ENCODE data around the gene CLIC5.

The CLIC5 gene

GRCh38 chr6:45896783-45897441, 118.7 kb downstream of the CLIC5 start:
- no peak for TF ChIP-seq EP300 (IDR thresholded peaks at IDR 0.05; ENCODE audit: borderline replicate concordance)
- no peak for TF ChIP-seq FOXM1 (IDR thresholded peaks at IDR 0.05; ENCODE audit: borderline replicate concordance, low read depth)
- no peak for TF ChIP-seq ZBTB7A (IDR thresholded peaks at IDR 0.05; ENCODE audit: low read depth)
- no peak for TF ChIP-seq CEBPB (IDR thresholded peaks at IDR 0.05)
- TF ChIP-seq NFIC (IDR thresholded peaks at IDR 0.05) = no peak
- no peak for TF ChIP-seq TCF12 (IDR thresholded peaks at IDR 0.05; ENCODE audit: low read depth)
- no peak for TF ChIP-seq REST (IDR thresholded peaks at IDR 0.05; ENCODE audit: low read depth)
- TF ChIP-seq USF1 (IDR thresholded peaks at IDR 0.05) = no peak
- TF ChIP-seq EGR1 (IDR thresholded peaks at IDR 0.05) = no peak
- TF ChIP-seq YY1 (IDR thresholded peaks at IDR 0.05; ENCODE audit: low read depth) = no peak
- TF ChIP-seq CREB1 (IDR thresholded peaks at IDR 0.05; ENCODE audit: low read depth) = no peak
- no peak for TF ChIP-seq TAF1 (IDR thresholded peaks at IDR 0.05; ENCODE audit: low read depth)
- TF ChIP-seq RAD21 (IDR thresholded peaks at IDR 0.05; ENCODE audit: low read depth) = no peak
- TF ChIP-seq MAX (IDR thresholded peaks at IDR 0.05) = no peak
- no peak for TF ChIP-seq TEAD4 (IDR thresholded peaks at IDR 0.05)

GRCh38 chr6:45895569-45895968, 120.1 kb downstream of the CLIC5 start:
- TF ChIP-seq MAX (IDR thresholded peaks at IDR 0.05) (no peak), USF1 (IDR thresholded peaks at IDR 0.05) (no peak), FOXM1 (IDR thresholded peaks at IDR 0.05; ENCODE audit: borderline replicate concordance, low read depth) (no peak), YY1 (IDR thresholded peaks at IDR 0.05; ENCODE audit: low read depth) (no peak), CREB1 (IDR thresholded peaks at IDR 0.05; ENCODE audit: low read depth) (no peak), TAF1 (IDR thresholded peaks at IDR 0.05; ENCODE audit: low read depth) (no peak), EP300 (IDR thresholded peaks at IDR 0.05; ENCODE audit: borderline replicate concordance) (no peak), TEAD4 (IDR thresholded peaks at IDR 0.05) (no peak), EGR1 (IDR thresholded peaks at IDR 0.05) (no peak), ZBTB7A (IDR thresholded peaks at IDR 0.05; ENCODE audit: low read depth) (no peak), RAD21 (IDR thresholded peaks at IDR 0.05; ENCODE audit: low read depth) (no peak), CEBPB (IDR thresholded peaks at IDR 0.05) (no peak), NFIC (IDR thresholded peaks at IDR 0.05) (no peak), REST (IDR thresholded peaks at IDR 0.05; ENCODE audit: low read depth) (no peak), TCF12 (IDR thresholded peaks at IDR 0.05; ENCODE audit: low read depth) (no peak)

- no peak for TF ChIP-seq CREB1 (IDR thresholded peaks at IDR 0.05; ENCODE audit: low read depth)
- TF ChIP-seq EGR1 (IDR thresholded peaks at IDR 0.05) = no peak
- no peak for TF ChIP-seq EP300 (IDR thresholded peaks at IDR 0.05; ENCODE audit: borderline replicate concordance)
- no peak for TF ChIP-seq FOXM1 (IDR thresholded peaks at IDR 0.05; ENCODE audit: borderline replicate concordance, low read depth)
- no peak for TF ChIP-seq TAF1 (IDR thresholded peaks at IDR 0.05; ENCODE audit: low read depth)
- TF ChIP-seq TCF12 (IDR thresholded peaks at IDR 0.05; ENCODE audit: low read depth) = no peak
- no peak for TF ChIP-seq REST (IDR thresholded peaks at IDR 0.05; ENCODE audit: low read depth)
- TF ChIP-seq NFIC (IDR thresholded peaks at IDR 0.05) = no peak
Observed at GRCh38 chr6:45892696-45893245, 122.9 kb downstream of the CLIC5 start.

GRCh38 chr6:45892196-45892595, 123.5 kb downstream of the CLIC5 start:
- TF ChIP-seq YY1 (IDR thresholded peaks at IDR 0.05; ENCODE audit: low read depth) (no peak), USF1 (IDR thresholded peaks at IDR 0.05) (no peak), RAD21 (IDR thresholded peaks at IDR 0.05; ENCODE audit: low read depth) (no peak), CEBPB (IDR thresholded peaks at IDR 0.05) (no peak), TCF12 (IDR thresholded peaks at IDR 0.05; ENCODE audit: low read depth) (no peak), CREB1 (IDR thresholded peaks at IDR 0.05; ENCODE audit: low read depth) (no peak), EGR1 (IDR thresholded peaks at IDR 0.05) (no peak), MAX (IDR thresholded peaks at IDR 0.05) (no peak), TEAD4 (IDR thresholded peaks at IDR 0.05) (no peak), FOXM1 (IDR thresholded peaks at IDR 0.05; ENCODE audit: borderline replicate concordance, low read depth) (no peak)
